Pancreas (tissue), 10 donors: ENCODE measurements around the gene ACTN4. TPM values are rescaled to one million over a fixed set of nuclear protein-coding genes. Genes with fewer than 3 reads are reported as not detected.

Experiments used
- ATAC-seq, 4 donors: fragments of 200-7000 bp; cut with Tn5 transposase; one replicate each; pipeline versions ENCODE4 v1.8.0 to v1.9.1; 2020; ENCODE audit warnings: mild to moderate bottlenecking in 4 of 4, moderate library complexity in 4 of 4
- DNase-seq, 6 donors: peaks; one replicate each; pipeline ENCODE4 v3.0.0-alpha.2; 2020
- FAIRE-seq: peaks from 2 replicates; lab custom pipeline; 2012; peaks lifted over from hg19 to GRCh38; lab: Jason Lieb, UNC
- H3K27ac ChIP-seq, 4 donors: fragments of 200-600 bp; sonication (generic); 1 replicate in 3 of 4; 2 replicates in 1 of 4; pipeline versions ENCODE4 v1.5.0 to v1.8.0; 2020
- H3K27me3 ChIP-seq, 4 donors: fragments of 200-600 bp; one replicate each; pipeline ENCODE4 v1.8.0; 2021
- H3K36me3 ChIP-seq, 3 donors: fragments of 200-600 bp; sonication (generic) in 1 of 3; one replicate each; pipeline versions ENCODE4 v1.5.0 to v1.8.0; 2020 to 2021
- H3K4me1 ChIP-seq, 3 donors: fragments of 200-600 bp; one replicate each; pipeline ENCODE4 v1.8.0; 2021
- H3K4me3 ChIP-seq, 4 donors: fragments of 200-600 bp; sonication (generic) in 2 of 4; one replicate each; pipeline versions ENCODE4 v1.5.0 to v1.8.0; 2020 to 2021
- H3K9me3 ChIP-seq, 4 donors: fragments of 200-600 bp; one replicate each; pipeline ENCODE4 v1.8.0; 2021
- CTCF ChIP-seq, 4 donors: fragments of 200-600 bp; sonication (generic) in 3 of 4; IDR thresholded peaks; one replicate each; pipeline versions ENCODE4 v1.5.0 to v1.8.0; 2021; ENCODE audit warnings: antibody characterized with exemption in 4 of 4
- WGBS, 2 donors: extraction: QIAGEN DNeasy Blood & Tissue Kit; methylation state at CpG; one replicate each; pipeline ENCODE4 v1.1.7; 2013; 5-methylcytosine and 5-hydroxymethylcytosine counted together
- intact Hi-C, 3 donors: fragments of 100-400 bp; cut with DNase I; formaldehyde crosslinking; loops; one replicate each; pipeline versions ENCODE4 v1.11.1 to v1.14.2; 2022
- polyA plus RNA-seq, 2 donors: library from polyadenylated mRNA; stranded (reverse); fragments of 200-250 nt; gene quantifications; one replicate each; pipeline ENCODE4 v1.2.3, GENCODE V29; 2013
- total RNA-seq, 6 donors: library from RNA; stranded (reverse); fragmentation: NEBNext Ultra II Directional in 4 of 6; extraction: Animal tissue kit (Norgen Biotek cat#: 25700) in 4 of 6; gene quantifications; one replicate each; pipeline versions ENCODE4 v1.2.1 to v1.2.4, GENCODE V29; 2021 to 2023
- donor health status: healthy with polysubstance abuse.
- donor health status: DM: no; HTN: no; CAD: no; lungs with moderate emphysema.
- donor health status: DM: no; HTN: no; CAD: no.
- donor health status: control.
- donor health status: control.
- donor health status: Bipolar disorder and iron deficiency.
- donor health status: DM: yes; HTN: yes; CAD: no.
- donor health status: DM: no; HTN: no; CAD: no.
- donor health status: DM: no; HTN: no; CAD: no.
- donor health status: DM: yes; HTN: yes; CAD: no.

The ACTN4 gene
- total and polyA plus RNA-seq, 8 donors: 98.2 to 284 (median 187) TPM

DNA sequence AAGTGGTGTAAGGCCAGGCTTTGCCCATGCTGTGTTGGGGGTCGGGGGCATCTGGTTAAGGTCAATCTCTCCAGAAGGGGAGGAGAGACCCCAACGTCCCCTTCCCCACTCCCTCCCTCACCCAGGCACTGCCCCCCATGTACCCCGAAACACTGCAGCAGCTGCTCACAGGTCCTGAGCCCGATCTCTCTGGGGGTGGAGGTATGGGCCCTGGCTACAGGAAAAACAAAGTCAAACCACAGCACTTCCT lies 86.7 kb downstream of the ACTN4 start:
- peak overlapping the region in 1 of 4 donors; percentile 15 for H3K4me3 ChIP-seq
- ATAC-seq (no peak), FAIRE-seq (no peak), DNase-seq (peak in 3 of 6 donors; percentile 22 to 39 (median 22))
- no peaks in the 10 kb centered on the region for H3K9me3 ChIP-seq
- intact Hi-C loops: no loop called here
- no peak for TF ChIP-seq CTCF (IDR thresholded peaks at IDR 0.05)
- peaks cover 0 to 2% (median 0%) of the 10 kb centered on the region in 3 donors for H3K36me3 ChIP-seq
- H3K4me1 ChIP-seq: peaks cover 19 to 21% (median 20%) of the 10 kb centered on the region in 3 donors
- H3K27me3 ChIP-seq: no peaks in the 10 kb centered on the region
- H3K27ac ChIP-seq: peak overlapping the region in 3 of 4 donors; percentile 73 to 90 (median 88)
- WGBS, 2 donors: 73 to 89% methylated on average over 4 of the region's 4 CpGs

- intact Hi-C loops: no loop called here
- Histone ChIP-seq H3K27ac (peak overlapping the region; percentile 39 to 90 (median 80)), H3K9me3 (no peaks in the 10 kb centered on the region), H3K27me3 (no peaks in the 10 kb centered on the region), H3K4me3 (peak overlapping the region in 1 of 4 donors; percentile 15), H3K36me3 (no peaks in the 10 kb centered on the region), H3K4me1 (peaks cover 19 to 21% (median 20%) of the 10 kb centered on the region in 3 donors)
- FAIRE-seq (no peak), DNase-seq (peak in 5 of 6 donors; percentile 27 to 81 (median 62)), ATAC-seq (peak in 1 of 4 donors; percentile 1)
- 65 to 79% methylated on average over 12 to 13 of the region's 13 CpGs for WGBS, 2 donors
- TF ChIP-seq CTCF (IDR thresholded peaks at IDR 0.05): no peak
These were observed 87.2 kb downstream of the ACTN4 start for GRCh38 chr19:38734426-38735256.

DNA sequence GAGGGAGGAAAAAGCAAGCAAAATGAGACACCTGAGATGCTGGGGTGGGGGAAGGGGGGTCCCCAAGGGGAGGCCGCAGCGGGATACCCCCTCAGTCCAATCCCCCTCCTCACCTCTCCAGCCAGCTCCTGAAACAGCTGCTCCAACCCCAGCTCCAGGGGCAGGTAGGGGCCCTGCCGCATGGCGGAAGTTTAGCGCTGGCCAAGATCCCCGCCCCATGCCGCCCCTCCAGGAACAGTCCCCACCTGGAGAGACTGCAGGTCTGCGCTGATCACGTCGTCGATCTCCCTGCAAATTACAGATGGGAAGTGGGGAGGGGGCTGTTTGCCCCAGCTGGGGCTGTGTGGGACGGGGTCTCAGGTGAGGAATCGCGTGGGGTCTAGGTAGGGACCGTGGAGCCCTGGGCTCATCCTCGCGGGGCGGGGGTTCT lies 87.8 kb downstream of the ACTN4 start:
- FAIRE-seq (no peak), DNase-seq (peak; percentile 59 to 87 (median 66)), ATAC-seq (peak in 2 of 4 donors; percentile 5)
- Histone ChIP-seq H3K4me1 (peaks cover 19 to 21% (median 20%) of the 10 kb centered on the region in 3 donors), H3K27ac (peak overlapping the region; percentile 39 to 90 (median 80)), H3K27me3 (no peaks in the 10 kb centered on the region), H3K4me3 (peak overlapping the region in 1 of 4 donors; percentile 15), H3K9me3 (no peaks in the 10 kb centered on the region), H3K36me3 (no peaks in the 10 kb centered on the region)
- WGBS, 2 donors: 47 to 54% methylated on average over 11 to 18 of the region's 18 CpGs
- intact Hi-C loops: no loop called here
- no peak for TF ChIP-seq CTCF (IDR thresholded peaks at IDR 0.05)

DNA sequence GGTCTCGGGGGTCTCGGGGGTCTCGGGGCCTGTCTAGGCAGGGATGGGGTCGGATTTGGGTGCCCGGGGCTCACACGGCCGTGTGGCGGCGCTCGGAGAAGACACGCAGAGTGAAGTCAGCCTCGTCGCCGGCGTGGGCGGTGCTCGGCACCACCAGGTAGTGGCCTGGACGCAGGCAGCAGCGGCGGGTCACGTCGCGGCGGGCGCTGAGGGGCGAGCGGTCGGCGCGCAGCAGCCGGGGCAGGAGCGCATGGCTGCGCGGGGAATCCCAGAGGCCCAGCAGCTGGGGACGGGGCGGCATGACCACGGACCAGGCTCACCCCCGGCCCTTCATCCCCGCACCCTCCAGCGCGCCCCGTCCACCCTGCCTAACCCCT lies 88.6 kb downstream of the ACTN4 start:
- no peaks in the 10 kb centered on the region for H3K9me3 ChIP-seq
- H3K36me3 ChIP-seq: no peaks in the 10 kb centered on the region
- intact Hi-C loops: no loop called here
- H3K27me3 ChIP-seq: no peaks in the 10 kb centered on the region
- DNase-seq (peak; percentile 60 to 92 (median 76)), FAIRE-seq (no peak), ATAC-seq (peak; percentile 22 to 58 (median 46))
- peak overlapping the region; percentile 63 to 74 (median 66) for H3K27ac ChIP-seq
- H3K4me1 ChIP-seq: peaks cover 15 to 17% (median 17%) of the 10 kb centered on the region in 3 donors
- H3K4me3 ChIP-seq: peak overlapping the region in 3 of 4 donors; percentile 14 to 52 (median 44)
- no peak for TF ChIP-seq CTCF (IDR thresholded peaks at IDR 0.05)
- WGBS, 2 donors: 1 to 7% methylated on average over 5 to 42 of the region's 42 CpGs
